A549 (cell line): Measurements from ENCODE around the gene NFE2L2. TPM values are rescaled to one million over a fixed set of nuclear protein-coding genes. Genes with fewer than 3 reads are reported as not detected.
"Not testable (repeated sequence)": the region's sequence is repeated elsewhere in the genome, so short reads cannot be mapped to it uniquely, and the experiment has no call there.

ENCODE experiments used
- ATAC-seq, 2 experiments: fragments of 200-7000 bp in 1 of 2; fragments of >200 bp in 1 of 2; cut with Nextera tagmentation in 1 of 2; cut with Tn5 transposase in 1 of 2; 3 replicates each; pipeline versions ENCODE4 v1.8.0 to v1.9.1; 2018 to 2020; ENCODE audit warnings: mild to moderate bottlenecking in 1 of 2, moderate library complexity in 1 of 2
- CTCF ChIA-PET: fragments of 300-600 bp; sonication (Branson Sonifier 250); formaldehyde crosslinking; extraction: SDS; loops from one replicate; lab custom pipeline; 2021; ENCODE audit warnings: antibody characterized with exemption, inconsistent platforms; lab: Yijun Ruan, JAX
- POLR2A ChIA-PET: fragments of 350-600 bp; formaldehyde crosslinking; extraction: SDS; loops from one replicate; lab custom pipeline; 2021; ENCODE audit warnings: antibody characterized with exemption, inconsistent platforms; lab: Yijun Ruan, JAX
- DNase-seq, 2 experiments: peaks; one replicate each; pipeline versions ENCODE4 v3.0.0 to v3.0.0-alpha.2; 2011 to 2016; ENCODE audit warnings: low read depth in 1 of 2, low spot score in 1 of 2
- FAIRE-seq: peaks from 2 replicates; lab custom pipeline; 2011; peaks lifted over from hg19 to GRCh38; lab: Jason Lieb, UNC
- H3K27ac ChIP-seq, 2 experiments: fragments of >200 bp; sonication (Bioruptor Twin); formaldehyde crosslinking; 3 replicates each; pipeline ENCODE4 v1.5.1; 2016 to 2017
- H3K4me1 ChIP-seq: fragments of >200 bp; sonication (Bioruptor Twin); formaldehyde crosslinking; 3 replicates; pipeline ENCODE4 v1.6.1; 2016
- H3K4me2 ChIP-seq: fragments of >200 bp; sonication (Bioruptor Twin); formaldehyde crosslinking; 3 replicates; pipeline ENCODE4 v1.6.1; 2016
- H3K4me3 ChIP-seq: fragments of >200 bp; sonication (Bioruptor Twin); formaldehyde crosslinking; 3 replicates; pipeline ENCODE4 v1.5.1; 2016
- H3K9me3 ChIP-seq: fragments of >200 bp; sonication (Bioruptor Twin); formaldehyde crosslinking; 3 replicates; pipeline ENCODE4 v1.6.1; 2016
- CBX8 ChIP-seq: fragments of 200-600 bp; sonication (generic); IDR thresholded peaks from 2 replicates; pipeline ENCODE4 v1.6.1; 2016
- CEBPB ChIP-seq, 2 experiments: fragments of >200 bp in 1 of 2; sonication (Bioruptor Twin) in 1 of 2; formaldehyde crosslinking in 1 of 2; IDR thresholded peaks; 2 replicates each; pipeline ENCODE4 v1.6.1; 2012 to 2016
- CHD4 ChIP-seq: fragments of 200-600 bp; sonication (generic); IDR thresholded peaks from 2 replicates; pipeline ENCODE4 v1.6.1; 2016; ENCODE audit warnings: antibody characterized with exemption, mild to moderate bottlenecking, borderline replicate concordance
- ELK1 ChIP-seq: fragments of 150-350 bp; IDR thresholded peaks from 2 replicates; pipeline ENCODE4 v1.6.1; 2014; ENCODE audit warnings: low read depth, mild to moderate bottlenecking, low read length
- HOXA7 ChIP-seq: fragments of 250-450 bp; sonication (Bioruptor Pico); IDR thresholded peaks from 2 replicates; pipeline ENCODE4 v1.5.0; 2020; ENCODE audit warnings: mild to moderate bottlenecking, moderate library complexity
- HOXB13 ChIP-seq: fragments of 250-450 bp; sonication (Bioruptor Pico); IDR thresholded peaks from 2 replicates; pipeline ENCODE4 v1.5.0; 2020; ENCODE audit warnings: low read depth, mild to moderate bottlenecking, moderate library complexity
- KDM5A ChIP-seq: fragments of 200-600 bp; sonication (generic); IDR thresholded peaks from 2 replicates; pipeline ENCODE4 v1.6.1; 2016; ENCODE audit warnings: antibody characterized with exemption, mild to moderate bottlenecking
- MYC ChIP-seq: IDR thresholded peaks from 2 replicates; pipeline ENCODE4 v1.6.1; 2012; ENCODE audit warnings: mild to moderate bottlenecking, inconsistent platforms, low read length, improper control_type of control experiment, borderline replicate concordance
- NPAS2 ChIP-seq: fragments of 250-450 bp; sonication (Bioruptor Pico); IDR thresholded peaks from 2 replicates; pipeline ENCODE4 v1.8.0; 2022; ENCODE audit warnings: mild to moderate bottlenecking, moderate library complexity, borderline replicate concordance
- NR3C1 ChIP-seq: fragments of >200 bp; sonication (Bioruptor Twin); formaldehyde crosslinking; IDR thresholded peaks from 3 replicates; pipeline ENCODE4 v1.6.1; 2017
- RARB ChIP-seq: fragments of 250-450 bp; sonication (Bioruptor Pico); IDR thresholded peaks from 2 replicates; pipeline ENCODE4 v1.8.0; 2021; ENCODE audit warnings: mild to moderate bottlenecking, moderate library complexity
- RFX5 ChIP-seq: fragments of 450-650 bp; IDR thresholded peaks from 2 replicates; pipeline ENCODE4 v1.7.1; 2014; ENCODE audit warnings: antibody characterized with exemption, mild to moderate bottlenecking, moderate library complexity
- RNF2 ChIP-seq: fragments of 200-600 bp; sonication (generic); IDR thresholded peaks from 2 replicates; pipeline ENCODE4 v1.6.1; 2016; ENCODE audit warnings: low read depth, mild to moderate bottlenecking, antibody characterized with exemption, moderate library complexity, borderline replicate concordance
- TFCP2L1 ChIP-seq: fragments of 250-450 bp; sonication (Bioruptor Pico); IDR thresholded peaks from 2 replicates; pipeline ENCODE4 v1.5.0; 2021; ENCODE audit warnings: mild to moderate bottlenecking
- USF2 ChIP-seq: fragments of 450-650 bp; IDR thresholded peaks from 2 replicates; pipeline ENCODE4 v1.6.1; 2014; ENCODE audit warnings: antibody characterized with exemption
- ZFP36 ChIP-seq: fragments of 450-650 bp; IDR thresholded peaks from 2 replicates; pipeline ENCODE4 v1.6.1; 2014; ENCODE audit warnings: borderline replicate concordance; ENCODE audit not compliant: partially characterized antibody
- WGBS: methylation state at CpG from one replicate; pipeline ENCODE4 v1.1.6; 2017; ENCODE audit errors: missing lambda C conversion rate; 5-methylcytosine and 5-hydroxymethylcytosine counted together
- polyA plus RNA-seq, 4 experiments: library from polyadenylated mRNA; depleted of rRNA in 3 of 4; stranded (reverse); fragments of >200 nt; fragmentation: RNase III in 1 of 4; extraction: RNeasy Plus Mini Kit Qiagen cat#74134 plus additional on column Dnase treatment in 1 of 4; gene quantifications; 2 replicates in 3 of 4; 3 replicates in 1 of 4; pipeline ENCODE4 v1.2.3, GENCODE V29; 2011 to 2017
- TF ChIP-seq, protein P1 (sequence below): fragments of 250-450 bp; sonication (Bioruptor Pico); IDR thresholded peaks from 2 replicates; pipeline ENCODE4 v1.5.0; 2020; ENCODE audit warnings: low read depth, mild to moderate bottlenecking, moderate library complexity

Gene NFE2L2
- polyA plus RNA-seq, 2 of the 4 experiments (the other 2 are of a cell fraction): 65.8 to 146 TPM

- H3K9me3 ChIP-seq: no peaks in the 10 kb centered on the region
- CTCF ChIA-PET: interaction anchor here (1.0 to 3.4 kb wide), 4 partner anchors 11 to 1064 kb away, joined by 3 to 15 read pairs (median 4); no protein-coding TSS in a partner anchor
- ATAC-seq (no peak), DNase-seq (no peak), FAIRE-seq (no peak)
- POLR2A ChIA-PET: no interaction called here
- TF ChIP-seq RFX5 (no peak), TFCP2L1 (CRISPR knock-in tag) (no peak), RNF2 (no peak), ELK1 (no peak), HOXA7 (CRISPR knock-in tag) (no peak), HOXB13 (CRISPR knock-in tag) (no peak), NR3C1 (no peak), CEBPB (IDR thresholded peaks at IDR 0.05) (no peak), KDM5A (no peak), ZFP36 (no peak), NPAS2 (no peak), MYC (no peak), RARB (no peak), USF2 (no peak), CBX8 (no peak), CHD4 (no peak)
- TF ChIP-seq, protein P1, sequence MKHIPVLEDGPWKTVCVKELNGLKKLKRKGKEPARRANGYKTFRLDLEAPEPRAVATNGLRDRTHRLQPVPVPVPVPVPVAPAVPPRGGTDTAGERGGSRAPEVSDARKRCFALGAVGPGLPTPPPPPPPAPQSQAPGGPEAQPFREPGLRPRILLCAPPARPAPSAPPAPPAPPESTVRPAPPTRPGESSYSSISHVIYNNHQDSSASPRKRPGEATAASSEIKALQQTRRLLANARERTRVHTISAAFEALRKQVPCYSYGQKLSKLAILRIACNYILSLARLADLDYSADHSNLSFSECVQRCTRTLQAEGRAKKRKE (CRISPR knock-in tag): no peak
- TF ChIP-seq, all 56 proteins: peak for 0
- Histone ChIP-seq H3K4me1 (peaks cover 12% of the 10 kb centered on the region), H3K27ac (no peak overlapping the region), H3K4me3 (no peak overlapping the region), H3K4me2 (no peak overlapping the region)
- 97% methylated on average over 1 of the region's 1 CpG for WGBS
Observed at GRCh38 chr2:177190941-177191340, 73.6 kb downstream of the NFE2L2 start.

DNA sequence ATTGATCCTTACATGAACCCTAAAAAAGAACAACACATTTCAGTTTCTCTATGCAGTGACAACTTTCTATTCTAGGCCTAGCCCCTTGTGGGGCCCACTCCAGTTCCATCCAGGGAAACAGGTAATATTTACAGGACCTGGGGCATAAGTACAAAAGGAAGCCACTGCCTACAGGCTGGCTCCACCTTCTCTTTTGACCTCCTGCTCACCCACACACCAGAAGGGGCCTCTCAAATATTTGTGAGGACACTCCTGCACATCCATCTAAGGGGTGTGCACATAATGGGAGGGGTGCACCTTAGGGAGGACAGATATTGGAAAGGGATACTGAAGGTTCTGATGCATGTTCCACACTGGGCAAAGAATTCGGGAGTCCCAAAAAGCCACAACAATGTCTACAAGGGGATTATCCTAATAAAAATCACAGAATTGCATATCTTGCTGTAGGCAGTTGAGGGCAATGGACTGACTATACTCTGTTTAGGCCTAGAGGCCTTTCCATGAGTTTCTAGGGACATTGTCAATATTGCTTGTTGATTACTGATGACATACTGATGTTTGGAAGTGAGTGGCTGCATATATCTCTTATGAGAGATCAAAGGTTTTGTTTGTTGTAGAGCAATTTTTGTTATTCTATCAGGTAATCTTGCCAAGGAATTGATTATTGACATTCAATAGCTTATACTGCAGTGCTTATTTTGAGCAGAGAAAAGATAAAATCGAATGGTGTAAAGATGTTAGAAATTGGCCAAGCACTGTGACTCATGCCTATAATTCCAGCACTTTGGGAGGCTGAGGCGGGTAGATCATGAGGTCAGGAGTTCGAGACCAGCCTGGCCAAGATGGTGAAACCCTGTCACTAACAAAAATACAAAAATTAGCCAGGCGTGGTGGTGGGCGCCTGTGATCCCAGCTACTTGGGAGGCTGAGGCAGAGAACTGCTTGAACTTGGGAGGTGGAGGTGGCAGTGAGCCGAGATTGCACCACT lies 75.8 kb downstream of the NFE2L2 start:
- peak in 1 of 2 experiments; percentile 34; a peak in 1 of 6 replicates for ATAC-seq
- no peak overlapping the region for H3K4me3 ChIP-seq
- TF ChIP-seq HOXA7 (CRISPR knock-in tag): no peak
- TF ChIP-seq, all 56 proteins: peak for 0
- WGBS: 88% methylated on average over 7 of the region's 7 CpGs
- Histone ChIP-seq H3K4me1 (peaks cover 12% of the 10 kb centered on the region), H3K27ac (peak overlapping the region in 1 of 2 experiments; percentile 3; a peak in 1 of 6 replicates), H3K9me3 (no peaks in the 10 kb centered on the region), H3K4me2 (no peak overlapping the region)
- DNase-seq (no peak), FAIRE-seq (no peak)
- ChIA-PET CTCF (interaction anchor here (1.2 to 3.4 kb wide), 2 partner anchors 24 kb away, joined by 5 to 15 read pairs; no protein-coding TSS in a partner anchor), POLR2A (no interaction called here)

DNA sequence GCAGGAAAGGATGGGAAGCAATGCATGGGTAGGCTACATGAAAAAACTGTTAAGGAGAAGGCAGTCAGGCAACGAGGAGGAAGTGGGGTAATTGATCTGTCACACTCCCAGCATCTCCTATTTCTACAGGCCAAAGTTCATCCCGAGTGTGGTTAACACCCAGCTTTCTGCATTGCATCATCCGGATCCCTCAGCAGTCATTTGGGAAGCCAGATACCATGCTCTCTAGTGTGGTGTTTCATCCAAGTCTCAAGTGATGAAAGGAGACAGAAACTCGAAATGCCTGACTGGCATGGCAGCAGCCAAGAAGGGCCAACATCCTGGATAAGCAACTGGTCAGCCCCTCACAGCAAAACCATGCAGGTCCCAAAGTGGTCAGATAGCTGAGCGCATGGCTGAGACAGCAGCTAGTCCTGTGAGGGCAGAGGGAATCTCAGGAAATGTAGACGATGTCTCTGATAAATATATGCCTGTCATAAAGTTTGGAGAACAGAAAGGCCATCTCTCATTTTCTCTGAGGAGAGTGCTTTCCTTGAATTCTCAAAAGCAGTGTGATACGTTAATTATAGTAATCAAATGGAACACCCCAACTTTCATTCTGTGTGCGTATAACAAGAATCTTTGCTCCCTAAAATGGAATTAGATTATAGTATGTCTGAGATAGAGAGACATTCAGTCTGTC lies 76.8 kb downstream of the NFE2L2 start:
- POLR2A ChIA-PET: no interaction called here
- Histone ChIP-seq H3K9me3 (no peaks in the 10 kb centered on the region), H3K4me3 (no peak overlapping the region), H3K4me1 (peaks cover 12% of the 10 kb centered on the region), H3K27ac (peak overlapping the region; percentile 56 to 75), H3K4me2 (peak overlapping the region; percentile 45)
- TF ChIP-seq CHD4: no peak
- 50% methylated on average over 8 of the region's 8 CpGs for WGBS
- FAIRE-seq (no peak), ATAC-seq (peak in 1 of 2 experiments; percentile 49; a peak in 4 of 6 replicates), DNase-seq (no peak)
- CTCF ChIA-PET: interaction anchor here (1.2 kb wide), 1 partner anchor 23 kb away, joined by 5 read pairs; no protein-coding TSS in a partner anchor

GRCh38 chr2:177186038-177186437 lies 78.5 kb downstream of the NFE2L2 start:
- FAIRE-seq, DNase-seq, POLR2A ChIA-PET, H3K4me2 ChIP-seq, ATAC-seq, H3K27ac ChIP-seq, H3K9me3 ChIP-seq, H3K4me3 ChIP-seq: not testable (repeated sequence)
- H3K4me1 ChIP-seq: peaks cover 12% of the 10 kb centered on the region
- WGBS: 69% methylated on average over 7 of the region's 7 CpGs
- CTCF ChIA-PET: interaction anchor here (1.2 to 1.4 kb wide), 3 partner anchors 21 to 77 kb away, joined by 3 to 5 read pairs (median 3); no protein-coding TSS in a partner anchor
